HEK293 (cell line): ENCODE results near the gene RBMS3.

ENCODE experiments used
- CTCF ChIA-PET: fragments of 350-600 bp; formaldehyde crosslinking; extraction: SDS; loops from one replicate; lab custom pipeline; 2021; ENCODE audit warnings: antibody characterized with exemption; lab: Yijun Ruan, JAX
- POLR2A ChIA-PET: fragments of 300-600 bp; formaldehyde crosslinking; extraction: SDS; loops from one replicate; lab custom pipeline; 2020; ENCODE audit warnings: antibody characterized with exemption, inconsistent platforms; lab: Yijun Ruan, JAX
- H3K27ac ChIP-seq: fragments of 200-500 bp; sonication (Bioruptor generic); 2 replicates; pipeline ENCODE4 v1.5.1; 2014; ENCODE audit warnings: low read depth, low read length, control low read depth, inconsistent platforms; ENCODE audit errors: extremely low read depth
- H3K36me3 ChIP-seq, 2 experiments: fragments of 200-500 bp in 1 of 2; sonication (Bioruptor generic) in 1 of 2; 1 replicate in 1 of 2; 2 replicates in 1 of 2; pipeline ENCODE4 v1.5.1; 2014 to 2017; ENCODE audit warnings: inconsistent platforms in 2 of 2, low read length in 2 of 2; ENCODE audit not compliant: control insufficient read depth in 2 of 2, insufficient read depth in 1 of 2
- H3K4me1 ChIP-seq: fragments of 200-500 bp; sonication (Bioruptor generic); 2 replicates; pipeline ENCODE4 v1.5.1; 2014; ENCODE audit warnings: mild to moderate bottlenecking, low read length, inconsistent platforms; ENCODE audit not compliant: control insufficient read depth, insufficient read depth
- H3K4me3 ChIP-seq: 2 replicates; pipeline ENCODE4 v1.5.1; 2011; ENCODE audit warnings: low read depth, mild to moderate bottlenecking, control low read depth, low read length, moderate library complexity
- H3K9me3 ChIP-seq: fragments of 200-500 bp; sonication (Bioruptor generic); 2 replicates; pipeline ENCODE4 v1.5.1; 2014; ENCODE audit warnings: low read depth, low read length, inconsistent platforms; ENCODE audit not compliant: control insufficient read depth, insufficient read depth
- BCL11B ChIP-seq: fragments of 450-650 bp; formaldehyde crosslinking; IDR thresholded peaks from 2 replicates; pipeline ENCODE4 v1.5.1; 2016; ENCODE audit warnings: low read depth, missing biosample characterization, missing genetic modification characterization
- GFI1B ChIP-seq: fragments of 450-650 bp; formaldehyde crosslinking; IDR thresholded peaks from 2 replicates; pipeline ENCODE4 v1.5.1; 2016; ENCODE audit warnings: missing biosample characterization, missing genetic modification characterization
- HOXD13 ChIP-seq: sonication (generic); formaldehyde crosslinking; IDR thresholded peaks from 2 replicates; pipeline ENCODE4 v1.8.0; 2022; ENCODE audit warnings: missing genetic modification reagents, borderline replicate concordance
- KLF16 ChIP-seq: fragments of 450-650 bp; formaldehyde crosslinking; IDR thresholded peaks from 2 replicates; pipeline ENCODE4 v1.5.1; 2017; ENCODE audit warnings: missing biosample characterization, missing genetic modification characterization
- MEIS1 ChIP-seq: sonication (generic); formaldehyde crosslinking; IDR thresholded peaks from 2 replicates; pipeline ENCODE4 v1.8.1; 2022; ENCODE audit warnings: missing genetic modification reagents, mild to moderate bottlenecking, borderline replicate concordance
- MYNN ChIP-seq: fragments of 450-650 bp; formaldehyde crosslinking; IDR thresholded peaks from 2 replicates; pipeline ENCODE4 v1.5.1; 2016; ENCODE audit warnings: missing biosample characterization, missing genetic modification characterization, borderline replicate concordance
- PRDM1 ChIP-seq: fragments of 450-650 bp; formaldehyde crosslinking; IDR thresholded peaks from 2 replicates; pipeline ENCODE4; 2016; ENCODE audit warnings: missing biosample characterization, missing genetic modification characterization
- SCRT2 ChIP-seq: fragments of 450-650 bp; formaldehyde crosslinking; IDR thresholded peaks from 2 replicates; pipeline ENCODE4 v1.5.1; 2016; ENCODE audit warnings: missing biosample characterization, missing genetic modification characterization
- SP7 ChIP-seq: fragments of 450-650 bp; formaldehyde crosslinking; IDR thresholded peaks from 2 replicates; pipeline ENCODE4 v1.5.1; 2016; ENCODE audit warnings: missing biosample characterization, missing genetic modification characterization
- TCF7L2 ChIP-seq: IDR thresholded peaks from 2 replicates; pipeline ENCODE4 v1.6.1; 2011; ENCODE audit warnings: low read depth, mild to moderate bottlenecking, inconsistent platforms, low read length, moderate library complexity, borderline replicate concordance
- ZNF133 ChIP-seq: fragments of 450-650 bp; formaldehyde crosslinking; IDR thresholded peaks from 2 replicates; pipeline ENCODE4 v1.5.1; 2016; ENCODE audit warnings: missing biosample characterization, missing genetic modification characterization
- ZNF140 ChIP-seq: fragments of 450-650 bp; formaldehyde crosslinking; IDR thresholded peaks from 2 replicates; pipeline ENCODE4 v1.5.1; 2016; ENCODE audit warnings: missing biosample characterization, missing genetic modification characterization
- ZNF174 ChIP-seq: fragments of 450-650 bp; formaldehyde crosslinking; IDR thresholded peaks from 2 replicates; pipeline ENCODE4 v1.5.0; 2017; ENCODE audit warnings: missing biosample characterization, mild to moderate bottlenecking, missing genetic modification characterization
- ZNF311 ChIP-seq: fragments of 450-650 bp; formaldehyde crosslinking; IDR thresholded peaks from 2 replicates; pipeline ENCODE4 v1.5.1; 2017; ENCODE audit warnings: missing biosample characterization, missing genetic modification characterization, borderline replicate concordance
- ZNF416 ChIP-seq: fragments of 450-650 bp; formaldehyde crosslinking; IDR thresholded peaks from 2 replicates; pipeline ENCODE4 v1.5.1; 2016; ENCODE audit warnings: missing biosample characterization, missing genetic modification characterization
- ZNF488 ChIP-seq: fragments of 450-650 bp; formaldehyde crosslinking; IDR thresholded peaks from 2 replicates; pipeline ENCODE4 v1.5.1; 2016; ENCODE audit warnings: missing biosample characterization, missing genetic modification characterization
- ZNF521 ChIP-seq: fragments of 450-650 bp; formaldehyde crosslinking; IDR thresholded peaks from 2 replicates; pipeline ENCODE4 v1.5.1; 2017; ENCODE audit warnings: missing biosample characterization, mild to moderate bottlenecking, missing genetic modification characterization
- ZNF544 ChIP-seq: fragments of 450-650 bp; formaldehyde crosslinking; IDR thresholded peaks from 2 replicates; pipeline ENCODE4 v1.5.0; 2017; ENCODE audit warnings: missing biosample characterization, missing genetic modification characterization
- ZNF548 ChIP-seq: fragments of 450-650 bp; formaldehyde crosslinking; IDR thresholded peaks from 2 replicates; pipeline ENCODE4 v1.5.1; 2016; ENCODE audit warnings: missing biosample characterization, missing genetic modification characterization
- ZNF621 ChIP-seq: fragments of 450-650 bp; formaldehyde crosslinking; IDR thresholded peaks from 2 replicates; pipeline ENCODE4 v1.5.1; 2017; ENCODE audit warnings: missing biosample characterization, missing genetic modification characterization
- ZNF624 ChIP-seq: fragments of 450-650 bp; formaldehyde crosslinking; IDR thresholded peaks from 2 replicates; pipeline ENCODE4 v1.5.1; 2017; ENCODE audit warnings: missing biosample characterization, missing genetic modification characterization
- ZNF707 ChIP-seq: fragments of 450-650 bp; formaldehyde crosslinking; IDR thresholded peaks from 2 replicates; pipeline ENCODE4 v1.5.1; 2016; ENCODE audit warnings: missing biosample characterization, missing genetic modification characterization
- ZNF830 ChIP-seq: fragments of 450-650 bp; IDR thresholded peaks from 2 replicates; pipeline ENCODE4 v1.5.0; 2018; ENCODE audit warnings: missing biosample characterization, missing genetic modification characterization, low read depth, mild to moderate bottlenecking, moderate library complexity
- ZSCAN23 ChIP-seq: fragments of 450-650 bp; formaldehyde crosslinking; IDR thresholded peaks from 2 replicates; pipeline ENCODE4 v1.5.1; 2016; ENCODE audit warnings: missing biosample characterization, missing genetic modification characterization
- ZXDB ChIP-seq: fragments of 450-650 bp; formaldehyde crosslinking; IDR thresholded peaks from 2 replicates; pipeline ENCODE4 v1.5.1; 2016; ENCODE audit warnings: missing biosample characterization, missing genetic modification characterization
- TF ChIP-seq, protein P1 (sequence below): fragments of 450-650 bp; formaldehyde crosslinking; IDR thresholded peaks from 2 replicates; pipeline ENCODE4 v1.5.1; 2016; ENCODE audit warnings: missing biosample characterization, missing genetic modification characterization
- TF ChIP-seq, protein P2 (sequence below): fragments of 450-650 bp; formaldehyde crosslinking; IDR thresholded peaks from 2 replicates; pipeline ENCODE4 v1.5.1; 2016; ENCODE audit warnings: missing biosample characterization, missing genetic modification characterization
- TF ChIP-seq, protein P3 (sequence below): fragments of 450-650 bp; IDR thresholded peaks from 2 replicates; pipeline ENCODE4 v1.5.1; 2018; ENCODE audit warnings: missing biosample characterization, mild to moderate bottlenecking, missing genetic modification characterization

Gene RBMS3

GRCh38 chr3:29398787-29399186 lies 117.9 kb downstream of the RBMS3 start:
- CTCF ChIA-PET = no interaction called here

DNA sequence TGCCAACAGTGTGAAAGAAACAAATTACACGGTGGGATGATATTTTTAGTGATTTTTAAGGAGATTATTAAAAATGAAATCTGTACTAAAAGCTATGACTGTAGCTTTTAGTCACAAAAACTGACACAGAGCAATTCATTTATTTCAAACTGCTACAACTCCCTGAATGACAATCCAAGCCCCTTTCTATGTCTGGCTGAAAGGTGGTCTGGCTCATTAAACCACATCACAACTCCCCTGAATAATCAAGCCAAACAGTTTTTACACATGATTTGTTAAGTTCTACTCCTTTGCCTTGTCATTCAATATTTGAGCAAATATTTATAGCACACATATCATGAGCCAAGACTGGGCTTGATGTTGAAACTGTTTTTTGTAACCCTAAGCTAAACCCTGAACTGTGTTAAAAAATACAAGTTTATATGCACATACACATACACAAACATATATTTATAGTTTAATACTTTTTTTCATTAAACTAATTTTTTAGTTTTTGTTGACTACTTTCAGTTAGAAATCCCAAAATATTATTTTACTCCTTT lies 125.5 kb downstream of the RBMS3 start:
- ChIA-PET POLR2A (no interaction called here), CTCF (interaction anchor here (0.9 kb wide), 1 partner anchor 14 kb away, joined by 4 read pairs; no protein-coding TSS in a partner anchor)
- no peaks in the 10 kb centered on the region for H3K36me3 ChIP-seq
- no peaks in the 10 kb centered on the region for H3K9me3 ChIP-seq
- H3K4me1 ChIP-seq = peaks cover 12% of the 10 kb centered on the region
- H3K4me3 ChIP-seq = no peak overlapping the region
- H3K27ac ChIP-seq = no peak overlapping the region
- no peak for TF ChIP-seq ZNF544
- no peak for TF ChIP-seq ZNF133 (tag by site-specific recombination)
- no peak for TF ChIP-seq SCRT2 (tag by site-specific recombination)
- no peak for TF ChIP-seq ZNF707 (tag by site-specific recombination)
- TF ChIP-seq ZNF488 (tag by site-specific recombination) = no peak
- TF ChIP-seq ZNF521 (tag by site-specific recombination) = no peak
- TF ChIP-seq ZSCAN23 (tag by site-specific recombination) = no peak
- no peak for TF ChIP-seq ZNF548
- TF ChIP-seq ZNF416 (tag by site-specific recombination) = no peak

More at GRCh38 chr3:29398787-29399186, 117.9 kb downstream of the RBMS3 start:
- no peak overlapping the region for H3K4me3 ChIP-seq
- TF ChIP-seq GFI1B (tag by site-specific recombination) (no peak), HOXD13 (CRISPR knock-in tag) (no peak), PRDM1 (tag by site-specific recombination) (no peak), MYNN (tag by site-specific recombination) (no peak), KLF16 (tag by site-specific recombination) (no peak), ZNF174 (tag by site-specific recombination) (no peak), SP7 (tag by site-specific recombination) (no peak), ZNF621 (tag by site-specific recombination) (no peak), ZNF624 (tag by site-specific recombination) (no peak), ZNF311 (tag by site-specific recombination) (no peak), BCL11B (tag by site-specific recombination) (no peak), ZXDB (tag by site-specific recombination) (no peak), MEIS1 (CRISPR knock-in tag) (no peak), TCF7L2 (no peak), ZNF830 (tag by site-specific recombination) (no peak), ZNF521 (tag by site-specific recombination) (no peak), ZNF140 (no peak)
- no peaks in the 10 kb centered on the region for H3K36me3 ChIP-seq
- POLR2A ChIA-PET = no interaction called here
- no peak overlapping the region for H3K27ac ChIP-seq
- no peaks in the 10 kb centered on the region for H3K9me3 ChIP-seq
- no peaks in the 10 kb centered on the region; the same call in 1 of the 2 replicates for H3K4me1 ChIP-seq

- ChIA-PET CTCF (no interaction called here), POLR2A (no interaction called here)
- Histone ChIP-seq H3K4me1 (peaks cover 12% of the 10 kb centered on the region), H3K36me3 (no peaks in the 10 kb centered on the region), H3K4me3 (no peak overlapping the region), H3K9me3 (no peaks in the 10 kb centered on the region), H3K27ac (no peak overlapping the region)
- TF ChIP-seq, protein P1, sequence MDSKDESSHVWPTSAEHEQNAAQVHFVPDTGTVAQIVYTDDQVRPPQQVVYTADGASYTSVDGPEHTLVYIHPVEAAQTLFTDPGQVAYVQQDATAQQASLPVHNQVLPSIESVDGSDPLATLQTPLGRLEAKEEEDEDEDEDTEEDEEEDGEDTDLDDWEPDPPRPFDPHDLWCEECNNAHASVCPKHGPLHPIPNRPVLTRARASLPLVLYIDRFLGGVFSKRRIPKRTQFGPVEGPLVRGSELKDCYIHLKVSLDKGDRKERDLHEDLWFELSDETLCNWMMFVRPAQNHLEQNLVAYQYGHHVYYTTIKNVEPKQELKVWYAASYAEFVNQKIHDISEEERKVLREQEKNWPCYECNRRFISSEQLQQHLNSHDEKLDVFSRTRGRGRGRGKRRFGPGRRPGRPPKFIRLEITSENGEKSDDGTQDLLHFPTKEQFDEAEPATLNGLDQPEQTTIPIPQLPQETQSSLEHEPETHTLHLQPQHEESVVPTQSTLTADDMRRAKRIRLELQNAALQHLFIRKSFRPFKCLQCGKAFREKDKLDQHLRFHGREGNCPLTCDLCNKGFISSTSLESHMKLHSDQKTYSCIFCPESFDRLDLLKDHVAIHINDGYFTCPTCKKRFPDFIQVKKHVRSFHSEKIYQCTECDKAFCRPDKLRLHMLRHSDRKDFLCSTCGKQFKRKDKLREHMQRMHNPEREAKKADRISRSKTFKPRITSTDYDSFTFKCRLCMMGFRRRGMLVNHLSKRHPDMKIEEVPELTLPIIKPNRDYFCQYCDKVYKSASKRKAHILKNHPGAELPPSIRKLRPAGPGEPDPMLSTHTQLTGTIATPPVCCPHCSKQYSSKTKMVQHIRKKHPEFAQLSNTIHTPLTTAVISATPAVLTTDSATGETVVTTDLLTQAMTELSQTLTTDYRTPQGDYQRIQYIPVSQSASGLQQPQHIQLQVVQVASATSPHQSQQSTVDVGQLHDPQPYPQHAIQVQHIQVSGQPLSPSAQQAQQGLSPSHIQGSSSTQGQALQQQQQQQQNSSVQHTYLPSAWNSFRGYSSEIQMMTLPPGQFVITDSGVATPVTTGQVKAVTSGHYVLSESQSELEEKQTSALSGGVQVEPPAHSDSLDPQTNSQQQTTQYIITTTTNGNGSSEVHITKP (tag by site-specific recombination) = no peak
- TF ChIP-seq, protein P2, sequence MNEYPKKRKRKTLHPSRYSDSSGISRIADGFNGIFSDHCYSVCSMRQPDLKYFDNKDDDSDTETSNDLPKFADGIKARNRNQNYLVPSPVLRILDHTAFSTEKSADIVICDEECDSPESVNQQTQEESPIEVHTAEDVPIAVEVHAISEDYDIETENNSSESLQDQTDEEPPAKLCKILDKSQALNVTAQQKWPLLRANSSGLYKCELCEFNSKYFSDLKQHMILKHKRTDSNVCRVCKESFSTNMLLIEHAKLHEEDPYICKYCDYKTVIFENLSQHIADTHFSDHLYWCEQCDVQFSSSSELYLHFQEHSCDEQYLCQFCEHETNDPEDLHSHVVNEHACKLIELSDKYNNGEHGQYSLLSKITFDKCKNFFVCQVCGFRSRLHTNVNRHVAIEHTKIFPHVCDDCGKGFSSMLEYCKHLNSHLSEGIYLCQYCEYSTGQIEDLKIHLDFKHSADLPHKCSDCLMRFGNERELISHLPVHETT (tag by site-specific recombination) = no peak
- TF ChIP-seq, protein P3, sequence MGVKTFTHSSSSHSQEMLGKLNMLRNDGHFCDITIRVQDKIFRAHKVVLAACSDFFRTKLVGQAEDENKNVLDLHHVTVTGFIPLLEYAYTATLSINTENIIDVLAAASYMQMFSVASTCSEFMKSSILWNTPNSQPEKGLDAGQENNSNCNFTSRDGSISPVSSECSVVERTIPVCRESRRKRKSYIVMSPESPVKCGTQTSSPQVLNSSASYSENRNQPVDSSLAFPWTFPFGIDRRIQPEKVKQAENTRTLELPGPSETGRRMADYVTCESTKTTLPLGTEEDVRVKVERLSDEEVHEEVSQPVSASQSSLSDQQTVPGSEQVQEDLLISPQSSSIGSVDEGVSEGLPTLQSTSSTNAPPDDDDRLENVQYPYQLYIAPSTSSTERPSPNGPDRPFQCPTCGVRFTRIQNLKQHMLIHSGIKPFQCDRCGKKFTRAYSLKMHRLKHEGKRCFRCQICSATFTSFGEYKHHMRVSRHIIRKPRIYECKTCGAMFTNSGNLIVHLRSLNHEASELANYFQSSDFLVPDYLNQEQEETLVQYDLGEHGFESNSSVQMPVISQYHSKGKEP (tag by site-specific recombination) = no peak
Observed at GRCh38 chr3:29408676-29409075, 127.8 kb downstream of the RBMS3 start.
